T-helper 9 cell (primary cell): ENCODE results near the gene FCAR.
"Not testable (repeated sequence)": the region's sequence is repeated elsewhere in the genome, so short reads cannot be mapped to it uniquely, and the experiment has no call there.

ENCODE experiments used
- DNase-seq: peaks from one replicate; pipeline ENCODE4 v3.0.0-alpha.2; 2020
- total RNA-seq, 2 donors: gene quantifications; one replicate each; lab custom pipeline; 2026; lab: John Stamatoyannopoulos, UW

The FCAR gene
- total RNA-seq, result 0 reads per million in 2 donors

DNA sequence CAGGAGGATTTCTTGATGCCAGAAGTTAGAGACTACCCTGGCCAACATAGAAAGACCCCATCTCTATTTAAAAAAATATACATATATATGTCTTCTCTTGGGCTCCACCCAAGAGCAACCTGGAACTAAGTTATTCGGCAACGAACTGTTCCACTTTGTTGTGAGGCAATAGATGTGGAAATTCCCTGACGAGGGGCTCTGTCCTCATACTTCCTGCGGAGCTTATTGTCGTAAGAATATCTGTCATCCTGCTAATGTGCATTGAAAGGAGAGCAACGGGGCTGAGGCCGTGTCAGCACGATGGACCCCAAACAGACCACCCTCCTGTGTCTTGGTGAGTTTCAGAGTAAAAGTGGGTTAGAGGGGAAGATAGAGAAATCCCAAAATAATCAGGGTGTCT is at the start of gene FCAR:
TSS of gene FCAR (plus strand) at position 246 of the 400 bp plus-strand sequence. CDS start at position 301, 55 bp downstream.
- no peak for DNase-seq

DNA sequence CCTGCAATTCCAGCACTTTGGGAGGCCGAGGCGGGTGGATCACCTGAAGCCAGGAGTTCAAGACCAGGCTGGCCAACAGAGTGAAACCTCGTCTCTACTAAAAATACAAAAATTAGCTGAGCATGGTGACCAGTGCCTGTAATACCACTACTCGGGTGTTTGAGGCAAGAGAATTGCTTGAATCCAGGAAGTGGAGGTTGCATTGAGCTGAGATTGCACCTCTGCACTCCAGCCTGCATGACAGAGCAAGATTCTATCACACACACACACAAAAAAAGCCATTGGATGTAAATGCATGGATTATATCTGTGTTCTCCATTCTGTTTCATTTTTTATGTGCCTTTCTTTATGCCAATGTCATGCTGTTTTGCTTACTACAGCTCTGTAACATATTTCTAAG is 49.6 kb upstream of the FCAR start:
- DNase-seq, result not testable (repeated sequence)

DNA sequence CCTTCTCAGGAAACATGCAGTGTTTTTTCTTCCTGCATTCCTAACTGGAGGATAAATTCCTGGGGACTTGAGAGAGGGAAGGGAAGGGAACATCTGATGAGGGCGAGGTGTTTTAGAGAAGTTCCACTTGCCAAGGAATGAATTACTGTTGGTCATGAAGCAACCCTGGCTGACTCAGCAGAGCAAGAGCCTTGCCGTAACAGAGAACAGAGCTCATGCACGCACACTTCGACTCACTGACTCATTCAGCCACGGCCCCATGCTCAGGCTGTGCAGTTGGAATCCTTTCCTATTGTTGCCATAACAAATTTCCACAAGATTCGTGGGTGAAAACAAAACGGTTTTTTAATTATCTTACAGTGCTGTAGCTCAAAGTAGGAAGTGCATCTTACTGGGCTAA is 48.7 kb upstream of the FCAR start:
- DNase-seq, result not testable (repeated sequence)

DNA sequence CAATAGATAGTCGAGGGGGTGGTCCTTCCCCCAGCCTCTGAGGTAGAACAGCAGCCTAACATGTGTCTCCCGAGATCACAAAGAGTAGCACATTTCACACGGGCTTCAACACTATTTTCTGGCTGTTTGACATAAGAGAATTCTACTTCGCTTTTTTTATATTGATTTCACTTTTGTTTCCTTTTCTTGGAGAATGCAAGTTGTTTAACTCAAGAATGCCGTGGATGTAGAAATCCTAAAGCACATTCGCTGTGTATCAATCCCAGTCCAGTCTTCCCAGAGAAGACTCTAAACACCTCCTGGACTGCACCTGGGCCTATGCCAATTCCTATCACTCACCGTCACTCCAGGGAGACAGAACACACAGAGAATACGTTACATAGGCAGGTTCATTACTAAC is 46.0 kb upstream of the FCAR start:
- not testable (repeated sequence) for DNase-seq

DNA sequence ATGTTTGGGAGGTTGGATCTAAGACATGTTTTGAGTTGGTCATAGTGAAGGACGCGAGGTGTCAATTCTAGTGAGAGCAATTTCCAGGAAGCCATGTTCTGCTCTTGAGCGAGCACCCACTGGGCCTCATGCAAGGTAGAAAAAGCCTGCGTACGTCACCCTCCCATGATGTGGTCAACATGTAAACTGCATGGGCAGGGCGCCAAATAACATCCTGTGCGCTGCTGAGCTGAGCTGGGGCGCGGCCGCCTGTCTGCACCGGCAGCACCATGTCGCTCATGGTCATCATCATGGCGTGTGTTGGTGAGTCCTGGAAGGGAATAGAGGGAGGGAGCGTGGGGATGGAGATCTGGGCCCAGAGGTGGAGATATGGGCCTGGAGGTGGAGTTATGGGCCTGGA is 41.5 kb upstream of the FCAR start, which contains the start of gene KIR2DS4:
TSS of gene KIR2DS4 (plus strand) at position 181 of the 400 bp plus-strand sequence.
- DNase-seq, result not testable (repeated sequence)

DNA sequence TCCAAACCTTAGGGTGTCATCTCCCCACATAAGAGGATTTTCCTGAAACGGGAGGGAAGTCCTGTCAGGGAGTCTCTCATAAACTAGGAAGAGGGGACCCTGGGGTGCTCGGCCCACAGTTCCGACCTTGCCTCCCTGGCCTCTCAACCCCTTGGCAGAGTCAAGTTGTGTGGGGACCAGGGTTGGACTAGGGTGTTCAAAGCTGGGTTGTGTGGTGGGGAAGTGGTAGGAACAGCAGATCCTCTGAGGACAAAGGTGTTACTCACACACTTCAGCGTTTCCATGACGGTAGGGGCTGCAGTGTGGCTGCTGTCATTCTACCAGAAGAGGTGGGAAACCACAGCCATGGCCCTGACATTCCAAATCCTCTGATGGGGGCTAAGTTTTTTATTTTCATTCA is 38.9 kb upstream of the FCAR start:
- not testable (repeated sequence) for DNase-seq

DNA sequence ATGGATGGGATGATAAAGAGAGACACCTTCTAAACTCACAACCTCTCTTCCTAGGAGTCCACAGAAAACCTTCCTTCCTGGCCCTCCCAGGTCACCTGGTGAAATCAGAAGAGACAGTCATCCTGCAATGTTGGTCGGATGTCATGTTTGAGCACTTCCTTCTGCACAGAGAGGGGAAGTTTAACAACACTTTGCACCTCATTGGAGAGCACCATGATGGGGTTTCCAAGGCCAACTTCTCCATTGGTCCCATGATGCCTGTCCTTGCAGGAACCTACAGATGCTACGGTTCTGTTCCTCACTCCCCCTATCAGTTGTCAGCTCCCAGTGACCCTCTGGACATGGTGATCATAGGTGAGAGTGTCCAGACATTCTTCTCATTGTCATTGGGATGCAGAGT is 36.5 kb upstream of the FCAR start:
- not testable (repeated sequence) for DNase-seq

DNA sequence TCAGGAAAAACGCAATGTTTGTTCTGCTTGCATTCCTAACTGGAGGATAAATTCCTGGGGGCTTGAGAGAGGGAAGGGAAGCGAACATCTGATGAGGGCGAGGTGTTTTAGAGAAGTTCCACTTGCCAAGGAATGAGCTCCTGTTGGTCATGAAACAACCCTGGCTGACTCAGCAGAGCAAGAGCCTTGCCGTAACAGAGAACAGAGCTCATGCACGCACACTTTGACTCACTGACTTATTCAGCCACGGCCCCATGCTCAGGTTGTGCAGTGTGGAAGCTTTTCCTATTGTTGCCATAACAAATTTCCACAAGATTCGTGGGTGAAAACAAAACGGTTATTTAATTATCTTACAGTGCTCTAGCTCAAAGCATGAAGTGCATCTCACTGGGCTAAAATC is 30.9 kb upstream of the FCAR start:
- DNase-seq, result not testable (repeated sequence)

DNA sequence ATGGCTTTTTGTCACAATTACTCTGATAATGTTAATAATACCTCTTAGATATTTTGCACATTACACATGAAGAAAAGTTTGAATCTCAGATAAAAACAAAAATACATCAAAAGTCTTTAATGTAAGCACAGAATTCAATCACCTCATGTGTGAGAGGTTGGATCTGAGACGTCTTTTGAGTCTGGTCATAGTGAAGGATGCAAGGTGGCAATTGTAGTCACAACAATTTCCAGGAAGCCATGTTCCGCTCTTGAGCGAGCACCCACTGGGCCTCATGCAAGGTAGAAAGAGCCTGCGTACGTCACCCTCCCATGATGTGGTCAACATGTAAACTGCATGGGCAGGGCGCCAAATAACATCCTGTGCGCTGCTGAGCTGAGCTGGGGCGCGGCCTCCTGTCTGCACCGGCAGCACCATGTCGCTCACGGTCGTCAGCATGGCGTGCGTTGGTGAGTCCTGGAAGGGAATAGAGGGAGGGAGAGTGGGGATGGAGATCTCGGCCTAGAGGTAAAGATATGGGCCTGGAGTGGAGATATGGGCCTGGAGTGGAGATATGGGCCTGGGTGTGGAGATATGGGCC is 23.9 kb upstream of the FCAR start, which contains the start of gene KIR3DL2:
TSS of gene KIR3DL2 (plus strand) at position 383 of the 580 bp plus-strand sequence. CDS start at position 416, 33 bp downstream.
- not testable (repeated sequence) for DNase-seq

DNA sequence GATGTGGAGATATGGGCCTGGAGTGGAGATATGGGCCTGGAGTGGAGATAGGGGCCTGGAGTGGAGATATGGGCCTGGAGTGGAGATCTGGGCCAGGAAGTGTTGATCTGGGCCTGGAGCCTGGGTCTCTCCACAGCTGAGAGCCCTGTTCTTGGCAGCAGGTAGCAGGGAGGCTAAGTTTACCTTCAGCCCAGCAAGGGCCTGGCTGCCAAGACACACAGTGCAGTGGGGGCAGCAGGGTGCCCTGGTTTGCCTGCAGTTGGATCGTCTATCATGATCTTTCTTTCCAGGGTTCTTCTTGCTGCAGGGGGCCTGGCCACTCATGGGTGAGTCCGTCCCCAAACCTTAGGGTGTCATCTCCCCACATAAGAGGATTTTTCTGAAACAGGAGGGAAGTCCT is 23.1 kb upstream of the FCAR start:
- no peak for DNase-seq

DNA sequence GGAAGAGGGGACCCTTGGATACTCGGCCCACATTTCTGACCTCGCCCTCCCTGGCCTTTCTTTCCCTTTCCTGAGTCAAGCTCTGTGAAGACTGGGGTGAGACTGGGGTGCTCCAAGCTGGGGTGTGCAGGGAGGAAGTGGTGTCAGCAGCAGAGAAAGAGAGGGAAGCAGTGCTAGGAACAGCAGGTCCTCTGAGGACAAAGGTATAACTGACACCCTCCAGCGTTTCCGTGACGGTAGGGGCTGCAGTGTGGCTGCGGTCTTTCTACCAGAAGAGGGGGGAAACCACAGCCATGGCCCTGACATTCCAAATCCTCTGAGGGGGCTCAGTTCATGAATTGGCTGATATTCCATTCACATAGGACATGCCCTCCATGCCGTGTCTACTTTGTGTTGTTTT is 22.7 kb upstream of the FCAR start:
- DNase-seq, result no peak

DNA sequence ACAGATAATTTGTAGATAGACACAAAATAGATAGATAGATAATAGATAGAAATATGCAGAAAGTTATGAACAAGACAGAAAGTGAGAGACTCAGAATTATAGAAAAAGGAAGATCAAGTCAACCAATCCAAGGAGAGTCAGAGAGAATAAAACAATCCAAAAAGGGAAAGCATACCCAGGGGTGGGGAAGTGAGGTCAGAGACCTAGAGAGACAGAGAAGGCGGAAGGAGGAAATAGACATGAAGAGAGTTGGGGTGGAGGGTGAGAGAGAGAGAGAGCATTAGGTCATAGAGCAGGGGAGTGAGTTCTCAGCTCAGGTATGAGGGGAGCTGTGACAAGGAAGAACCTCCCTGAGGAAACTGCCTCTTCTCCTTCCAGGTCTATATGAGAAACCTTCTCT is 18.8 kb upstream of the FCAR start:
- DNase-seq, result not testable (repeated sequence)

DNA sequence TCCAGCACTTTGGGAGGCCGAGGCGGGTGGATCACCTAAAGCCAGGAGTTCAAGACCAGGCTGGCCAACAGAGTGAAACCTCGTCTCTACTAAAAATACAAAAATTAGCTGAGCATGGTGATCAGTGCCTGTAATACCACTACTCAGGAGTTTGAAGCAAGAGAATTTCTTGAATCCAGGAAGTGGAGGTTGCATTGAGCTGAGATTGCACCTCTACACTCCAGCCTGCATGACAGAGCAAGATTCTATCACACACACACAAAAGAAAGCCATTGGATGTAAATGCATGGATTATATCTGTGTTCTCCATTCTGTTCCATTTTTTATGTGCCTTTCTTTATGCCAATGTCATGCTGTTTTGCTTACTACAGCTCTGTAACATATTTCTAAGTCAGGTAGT is 15.6 kb upstream of the FCAR start:
- not testable (repeated sequence) for DNase-seq

DNA sequence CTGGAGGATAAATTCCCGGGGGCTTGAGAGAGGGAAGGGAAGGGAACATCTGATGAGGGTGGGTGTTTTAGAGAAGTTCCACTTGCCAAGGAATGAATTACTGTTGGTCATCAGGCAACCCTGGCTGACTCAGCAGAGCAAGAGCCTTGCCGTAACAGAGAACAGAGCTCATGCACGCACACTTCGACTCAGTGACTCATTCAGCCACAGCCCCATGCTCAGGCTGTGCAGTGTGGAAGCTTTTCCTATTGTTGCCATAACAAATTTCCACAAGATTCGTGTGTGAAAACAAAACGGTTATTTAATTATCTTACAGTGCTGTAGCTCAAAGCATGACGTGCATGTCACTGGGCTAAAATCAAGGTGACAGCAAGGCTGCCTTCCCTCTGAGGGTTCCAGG is 14.6 kb upstream of the FCAR start:
- not testable (repeated sequence) for DNase-seq

DNA sequence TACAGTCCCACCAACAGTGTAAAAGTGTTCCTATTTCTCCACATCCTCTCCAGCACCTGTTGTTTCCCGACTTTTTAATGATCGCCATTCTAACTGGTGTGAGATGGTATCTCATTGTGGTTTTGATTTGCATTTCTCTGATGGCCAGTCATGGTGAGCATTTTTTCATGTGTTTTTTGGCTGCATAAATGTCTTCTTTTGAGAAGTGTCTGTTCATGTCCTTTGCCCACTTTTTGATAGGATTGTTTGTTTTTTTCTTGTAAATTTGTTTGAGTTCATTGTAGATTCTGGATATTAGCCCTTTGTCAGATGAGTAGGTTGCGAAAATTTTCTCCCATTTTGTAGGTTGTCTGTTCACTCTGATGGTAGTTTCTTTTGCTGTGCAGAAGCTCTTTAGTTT is 10.6 kb upstream of the FCAR start:
- not testable (repeated sequence) for DNase-seq

DNA sequence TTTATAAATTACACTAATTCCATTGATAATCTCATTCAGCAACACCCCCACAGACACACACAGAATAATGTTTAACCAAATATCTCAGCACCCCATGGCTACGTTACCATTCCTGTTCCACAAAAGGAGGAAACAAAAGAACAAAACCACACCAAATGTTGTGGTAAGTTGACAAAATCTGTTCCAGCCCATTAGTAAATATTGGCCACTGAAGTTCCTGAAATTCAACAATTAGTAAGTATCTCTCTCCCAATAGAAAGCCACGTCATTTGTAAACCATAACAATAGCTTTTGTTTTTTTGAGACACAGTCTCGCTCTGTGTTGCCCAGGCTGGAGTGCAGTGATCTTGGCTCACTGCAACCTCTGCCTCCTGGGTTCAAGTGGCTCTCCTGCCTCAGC is 2.3 kb upstream of the FCAR start:
- no peak for DNase-seq

DNA sequence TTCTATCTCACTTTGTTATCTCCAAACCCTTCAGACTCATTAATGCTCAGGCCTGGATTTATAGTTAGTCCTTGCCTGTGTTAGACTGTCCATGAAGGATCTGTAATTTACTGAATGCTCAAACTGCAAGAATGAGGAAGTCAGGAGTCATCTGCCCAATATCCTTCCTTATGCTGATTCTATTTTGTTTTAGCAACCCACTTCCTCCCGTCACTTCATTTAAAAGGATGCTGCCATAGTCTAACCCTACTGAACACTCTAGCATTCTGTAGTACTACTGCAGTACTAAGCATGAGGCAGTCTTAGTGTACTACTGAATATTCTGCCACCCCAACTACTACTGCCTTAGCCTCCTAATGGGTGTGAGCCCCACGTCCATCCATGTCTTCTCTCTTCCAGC is 1.5 kb downstream of the FCAR start:
- DNase-seq, result no peak

DNA sequence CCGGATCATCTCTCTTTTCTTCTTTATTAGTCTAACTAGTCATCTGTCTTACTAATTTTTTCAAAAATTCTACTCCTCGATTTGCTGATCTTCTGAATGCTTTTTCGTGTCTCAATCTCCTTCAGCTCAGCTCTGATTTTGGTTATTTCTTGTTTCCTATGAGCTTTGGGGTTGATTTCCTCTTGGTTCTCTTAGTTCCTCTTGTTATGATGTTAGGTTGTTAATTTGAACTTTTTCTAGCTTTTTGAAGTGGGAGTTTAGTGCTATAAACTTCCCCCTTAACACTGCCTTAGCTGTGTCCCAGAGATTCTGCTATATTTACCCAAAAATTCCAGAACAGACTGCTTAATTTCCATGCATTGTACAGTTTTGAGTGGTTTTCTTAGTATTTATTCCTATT is 3.4 kb downstream of the FCAR start:
- no peak for DNase-seq

DNA sequence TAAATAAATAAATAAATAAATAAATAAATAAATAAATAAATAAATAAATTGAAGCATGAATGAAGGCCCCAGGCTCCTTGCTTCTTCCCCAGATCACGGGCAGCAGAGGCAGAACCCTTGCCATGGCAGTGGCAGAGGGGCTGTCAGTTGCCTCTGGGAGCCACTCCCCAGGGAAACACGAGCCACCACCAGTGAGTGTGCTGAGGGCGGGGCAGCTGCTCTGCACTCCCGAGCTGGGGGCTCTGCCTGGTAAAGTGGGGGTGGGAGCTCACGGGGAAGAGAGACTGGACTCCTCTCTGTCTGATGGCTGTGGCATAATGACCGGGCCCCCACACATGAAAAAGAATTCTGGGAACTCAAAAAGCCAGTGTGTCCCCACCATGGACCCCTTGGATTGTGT is 7.8 kb downstream of the FCAR start:
- DNase-seq, result no peak

DNA sequence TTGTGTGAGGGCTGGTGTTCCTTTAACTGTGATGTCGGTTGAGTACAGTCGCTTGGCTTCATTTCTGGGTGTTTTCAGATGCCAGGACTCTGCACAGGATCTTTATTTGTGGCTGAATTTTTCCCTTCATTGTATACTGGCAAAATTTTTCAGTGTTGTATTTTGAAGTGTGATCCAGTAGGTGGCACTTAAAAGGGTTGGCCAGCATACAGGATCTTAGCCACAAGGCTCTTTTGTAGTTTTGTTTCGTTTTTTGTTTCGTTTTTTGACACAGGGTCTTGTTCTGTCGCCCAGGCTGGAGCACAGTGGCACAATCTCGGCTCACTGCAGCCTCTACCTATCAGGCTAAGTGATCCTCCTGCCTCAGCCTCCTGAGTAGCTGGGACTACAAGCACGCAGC is 8.7 kb downstream of the FCAR start:
- DNase-seq, result no peak

DNA sequence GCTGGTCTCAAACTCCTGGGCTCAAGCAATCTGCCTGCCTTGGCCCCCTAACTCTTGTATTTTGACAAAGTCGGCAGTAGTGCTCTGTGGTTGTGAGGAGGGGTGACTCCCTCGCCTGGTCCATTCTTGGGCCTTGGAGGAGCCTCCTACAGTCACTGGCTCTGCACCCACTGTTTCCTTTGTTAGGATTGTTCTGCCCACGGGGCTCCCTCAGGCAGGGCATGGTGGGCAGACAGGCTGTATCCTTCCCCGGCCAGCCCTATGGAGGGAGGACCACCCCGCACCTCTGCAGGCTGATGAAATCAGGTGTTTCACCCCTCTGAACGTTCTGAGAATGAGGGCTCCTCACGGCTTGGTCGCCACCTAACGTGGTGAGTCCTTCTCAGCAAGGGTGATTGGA is 9.2 kb downstream of the FCAR start:
- no peak for DNase-seq

DNA sequence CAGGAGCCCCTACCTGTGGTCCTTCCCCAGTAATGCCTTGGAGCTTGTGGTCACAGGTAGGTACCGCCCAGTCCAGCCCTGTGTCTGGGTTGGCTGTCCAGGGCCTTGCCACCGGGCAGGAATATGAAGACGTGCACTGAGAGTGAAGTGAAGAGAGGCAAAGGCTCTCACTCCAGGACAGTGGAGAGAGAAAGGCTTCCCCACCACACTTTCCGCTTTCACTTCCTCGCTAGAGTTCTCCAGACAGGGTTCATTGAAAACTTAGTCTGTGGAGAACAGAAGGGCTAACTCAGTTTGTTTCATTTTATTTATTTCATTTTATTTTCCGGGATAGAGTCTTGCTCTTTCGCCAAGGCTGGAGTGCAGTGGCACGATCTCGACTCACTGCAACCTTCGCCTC is 14.2 kb downstream of the FCAR start:
- no peak for DNase-seq

DNA sequence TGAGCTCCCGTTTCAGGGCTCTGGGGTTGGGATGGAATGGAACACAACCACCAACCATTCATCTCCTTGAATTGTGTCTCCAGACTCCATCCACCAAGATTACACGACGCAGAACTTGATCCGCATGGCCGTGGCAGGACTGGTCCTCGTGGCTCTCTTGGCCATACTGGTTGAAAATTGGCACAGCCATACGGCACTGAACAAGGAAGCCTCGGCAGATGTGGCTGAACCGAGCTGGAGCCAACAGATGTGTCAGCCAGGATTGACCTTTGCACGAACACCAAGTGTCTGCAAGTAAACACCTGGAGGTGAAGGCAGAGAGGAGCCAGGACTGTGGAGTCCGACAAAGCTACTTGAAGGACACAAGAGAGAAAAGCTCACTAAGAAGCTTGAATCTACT is 15.5 kb downstream of the FCAR start:
- no peak for DNase-seq

DNA sequence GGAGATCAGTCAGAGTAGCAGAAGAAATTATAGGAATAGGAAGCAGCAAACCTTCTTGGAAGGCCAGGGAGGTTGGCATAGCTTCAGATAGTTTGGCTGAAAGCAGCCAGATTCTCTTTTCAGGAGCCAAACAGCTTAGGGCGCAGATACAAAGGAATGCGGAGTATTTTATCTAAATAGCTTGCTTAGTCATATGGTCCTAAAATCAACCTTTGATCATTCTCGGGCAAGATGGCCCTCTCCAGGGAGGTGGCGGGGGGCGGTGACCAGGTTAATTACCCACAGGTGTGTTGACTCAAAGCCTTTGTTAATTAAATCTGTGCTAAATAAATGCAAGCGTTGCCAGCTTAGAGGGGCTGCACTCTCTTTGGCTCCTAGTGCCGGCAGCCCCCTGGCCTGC is 19.4 kb downstream of the FCAR start:
- DNase-seq, result no peak

DNA sequence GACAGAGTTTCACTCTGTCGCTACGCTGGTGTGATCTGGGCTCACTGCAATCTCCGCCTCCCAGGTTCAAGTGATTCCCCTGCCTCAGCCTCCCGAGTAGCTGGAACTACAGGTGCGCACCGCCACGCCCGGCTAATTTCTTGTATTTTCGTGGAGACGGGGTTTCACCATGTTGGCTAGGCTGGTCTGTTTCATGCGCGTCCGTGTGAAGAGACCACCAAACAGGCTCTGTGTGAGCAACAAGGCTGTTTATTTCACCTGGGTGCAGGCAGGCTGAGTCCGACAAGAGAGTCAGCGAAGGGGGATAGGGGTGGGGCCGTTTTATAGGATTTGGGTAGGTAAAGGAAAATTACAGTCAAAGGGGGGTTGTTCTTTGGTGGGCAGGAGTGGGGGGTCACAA is 20.1 kb downstream of the FCAR start:
- not testable (repeated sequence) for DNase-seq
